Glomerular endothelial cell (primary cell): Measurements from ENCODE around the gene TMCO1. TPM values are rescaled to one million over a fixed set of nuclear protein-coding genes. Genes with fewer than 3 reads are reported as not detected.
"Not testable (repeated sequence)": the region's sequence is repeated elsewhere in the genome, so short reads cannot be mapped to it uniquely, and the experiment has no call there.

ENCODE experiments used
- DNase-seq: peaks from one replicate; pipeline ENCODE4 v3.0.0-alpha.2; 2011; ENCODE audit warnings: low read depth, low spot score; ENCODE audit errors: extremely low read depth
- total RNA-seq: library from RNA; depleted of rRNA; stranded (reverse); fragments of >200 nt; gene quantifications from 2 replicates; pipeline ENCODE4 v1.2.3, GENCODE V29; 2015

The TMCO1 gene
- total RNA-seq, 1 donor from 2014 or later: 50.1 TPM

- DNase-seq: no peak
Measured at GRCh38 chr1:165688046-165688445, 80.6 kb downstream of the TMCO1 start.

- no peak for DNase-seq
Measured at GRCh38 chr1:165686971-165687433, 81.7 kb downstream of the TMCO1 start.

- DNase-seq: no peak
Measured at GRCh38 chr1:165686121-165686970, 82.3 kb downstream of the TMCO1 start.

GRCh38 chr1:165683848-165684485 lies 84.7 kb downstream of the TMCO1 start:
- DNase-seq: no peak

- not testable (repeated sequence) for DNase-seq
Measured at GRCh38 chr1:165680773-165681172, 87.9 kb downstream of the TMCO1 start.

GRCh38 chr1:165680303-165680702 lies 88.4 kb downstream of the TMCO1 start:
- no peak for DNase-seq

- no peak for DNase-seq
Measured at GRCh38 chr1:165679282-165680036, 89.2 kb downstream of the TMCO1 start.

- DNase-seq: no peak
Measured at GRCh38 chr1:165678509-165678908, 90.2 kb downstream of the TMCO1 start.

Other genes with a start within 250 kb of the TMCO1 start
- not detected in 2 replicates for gene LRRC52, start 224.9 kb downstream of the TMCO1 start, total RNA-seq
- gene MGST3, start 137.6 kb downstream of the TMCO1 start, total RNA-seq: 227 and 290 TPM in 2 replicates
- 44.7 and 47.9 TPM in 2 replicates for gene ALDH9A1, start 70.3 kb downstream of the TMCO1 start, total RNA-seq
- 57.7 and 78.3 TPM in 2 replicates for gene UCK2, start 58.7 kb upstream of the TMCO1 start, total RNA-seq